GM10248 (cell line): ENCODE data around the gene SSBP3.
A peak's percentile ranks its signal among the peaks of the same experiment; 100 is the strongest.

ENCODE experiments used
- CTCF ChIA-PET: fragments of 300-600 bp; sonication (Branson Sonifier 250); formaldehyde crosslinking; extraction: SDS; loops from one replicate; lab custom pipeline; 2021; ENCODE audit warnings: antibody characterized with exemption; lab: Yijun Ruan, JAX
- POLR2A ChIA-PET: fragments of 350-650 bp; sonication (Branson Sonifier 250); formaldehyde crosslinking; extraction: SDS; loops from one replicate; lab custom pipeline; 2020; ENCODE audit warnings: antibody characterized with exemption; lab: Yijun Ruan, JAX
- DNase-seq: peaks from one replicate; pipeline ENCODE4 v3.0.0; 2012; ENCODE audit errors: extremely low spot score
- TF ChIP-seq, protein P1 (sequence below): IDR thresholded peaks from 2 replicates; pipeline ENCODE4 v1.5.1; 2012; ENCODE audit warnings: mild to moderate bottlenecking, low read depth; ENCODE audit errors: extremely low read depth, missing control alignments, control extremely low read depth

SSBP3 gene

GRCh38 chr1:54287176-54287650 is 119.0 kb downstream of the SSBP3 start:
- TF ChIP-seq, protein P1, sequence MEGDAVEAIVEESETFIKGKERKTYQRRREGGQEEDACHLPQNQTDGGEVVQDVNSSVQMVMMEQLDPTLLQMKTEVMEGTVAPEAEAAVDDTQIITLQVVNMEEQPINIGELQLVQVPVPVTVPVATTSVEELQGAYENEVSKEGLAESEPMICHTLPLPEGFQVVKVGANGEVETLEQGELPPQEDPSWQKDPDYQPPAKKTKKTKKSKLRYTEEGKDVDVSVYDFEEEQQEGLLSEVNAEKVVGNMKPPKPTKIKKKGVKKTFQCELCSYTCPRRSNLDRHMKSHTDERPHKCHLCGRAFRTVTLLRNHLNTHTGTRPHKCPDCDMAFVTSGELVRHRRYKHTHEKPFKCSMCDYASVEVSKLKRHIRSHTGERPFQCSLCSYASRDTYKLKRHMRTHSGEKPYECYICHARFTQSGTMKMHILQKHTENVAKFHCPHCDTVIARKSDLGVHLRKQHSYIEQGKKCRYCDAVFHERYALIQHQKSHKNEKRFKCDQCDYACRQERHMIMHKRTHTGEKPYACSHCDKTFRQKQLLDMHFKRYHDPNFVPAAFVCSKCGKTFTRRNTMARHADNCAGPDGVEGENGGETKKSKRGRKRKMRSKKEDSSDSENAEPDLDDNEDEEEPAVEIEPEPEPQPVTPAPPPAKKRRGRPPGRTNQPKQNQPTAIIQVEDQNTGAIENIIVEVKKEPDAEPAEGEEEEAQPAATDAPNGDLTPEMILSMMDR: no peak
- POLR2A ChIA-PET: no interaction called here
- DNase-seq: peak; percentile 56
- CTCF ChIA-PET: interaction anchor here (0.9 to 1.5 kb wide), 2 partner anchors 13 to 17 kb away, joined by 3 to 4 read pairs; no protein-coding TSS in a partner anchor

GRCh38 chr1:54285815-54286345 is 120.3 kb downstream of the SSBP3 start:
- ChIA-PET CTCF (interaction anchor here (1.3 kb wide), 1 partner anchor 9 kb away, joined by 6 read pairs; no protein-coding TSS in a partner anchor), POLR2A (no interaction called here)
- TF ChIP-seq, protein P1: no peak
- no peak for DNase-seq

- DNase-seq: no peak
- ChIA-PET POLR2A (no interaction called here), CTCF (interaction anchor here (1.3 kb wide), 1 partner anchor 10 kb away, joined by 6 read pairs; no protein-coding TSS in a partner anchor)
- TF ChIP-seq, protein P1: no peak
Observed at GRCh38 chr1:54284781-54285529, 121.2 kb downstream of the SSBP3 start.

DNA sequence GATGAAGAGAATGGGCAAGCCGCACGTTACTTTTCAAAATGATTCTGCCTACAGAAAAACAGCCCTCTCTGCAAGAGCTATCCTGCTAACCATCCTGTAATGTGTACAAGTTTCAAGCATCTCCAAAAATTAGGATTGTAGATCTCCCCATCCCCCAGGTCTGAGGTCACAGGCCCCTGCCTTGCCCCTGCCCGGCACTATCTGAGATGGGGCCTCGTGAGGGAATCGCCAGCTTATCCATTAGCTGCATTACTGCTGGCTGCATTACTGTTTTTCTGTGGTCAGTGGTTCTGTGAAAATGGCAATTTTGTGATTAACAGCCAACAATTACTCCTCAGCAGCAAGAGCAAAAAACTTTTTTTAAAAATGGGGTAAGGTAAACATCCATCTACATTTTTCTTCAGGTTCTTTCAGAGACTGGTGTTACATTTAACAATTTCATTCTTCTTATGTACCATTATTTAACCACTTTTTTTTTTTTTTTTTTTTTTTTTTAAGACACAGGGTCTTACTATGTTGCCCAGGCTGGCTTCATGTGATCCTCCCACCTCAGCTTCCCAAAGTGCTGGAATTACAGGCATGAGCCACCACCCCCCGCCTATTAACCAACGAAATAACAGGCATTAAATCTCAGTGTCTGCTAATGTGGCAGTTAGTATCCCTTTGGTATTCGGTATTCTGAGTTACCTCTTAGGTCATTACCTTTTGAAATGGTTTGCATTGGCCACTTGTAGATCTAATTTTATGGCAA is 122.4 kb downstream of the SSBP3 start:
- CTCF ChIA-PET: interaction anchor here (1.2 kb wide), 1 partner anchor 12 kb away, joined by 3 read pairs; no protein-coding TSS in a partner anchor
- POLR2A ChIA-PET: no interaction called here
- TF ChIP-seq, protein P1: no peak

GRCh38 chr1:54282101-54282847 is 123.9 kb downstream of the SSBP3 start:
- TF ChIP-seq, protein P1: no peak
- ChIA-PET CTCF (no interaction called here), POLR2A (no interaction called here)
- DNase-seq: no peak

More for the DNA sequence above, 122.4 kb downstream of the SSBP3 start:
- no peak for DNase-seq
